NB4 (cell line): ENCODE measurements around the gene FCN2.

Experiments used
- CTCF ChIP-seq: IDR thresholded peaks from one replicate; pipeline ENCODE4 v1.5.1; 2012; ENCODE audit warnings: low read depth, low read length
- POLR2A ChIP-seq: IDR thresholded peaks from 2 replicates; pipeline ENCODE4 v1.6.1; 2011; ENCODE audit warnings: mild to moderate bottlenecking; ENCODE audit not compliant: insufficient read length; ENCODE audit errors: extremely low read depth

GRCh38 chr9:134918646-134919045, 38.0 kb downstream of the FCN2 start:
- no peak for TF ChIP-seq CTCF
- TF ChIP-seq POLR2A, result no peak
